Endothelial cell of umbilical vein (primary cell): Measurements from ENCODE around the gene BTN1A1. TPM values are rescaled to one million over a fixed set of nuclear protein-coding genes. Genes with fewer than 3 reads are reported as not detected.

Experiments used
- BruUV-seq: library from RNA; stranded (reverse); fragments of 400-500 nt; replicated peaks from 2 replicates; lab custom pipeline; 2021; lab: Mats Ljungman, UMichigan
- CTCF ChIA-PET: fragments of 300-600, 350-600 bp; sonication (Branson Sonifier 250); formaldehyde crosslinking; loops from one replicate; lab custom pipeline; 2021; ENCODE audit warnings: antibody characterized with exemption, inconsistent platforms; lab: Charles Lee
- POLR2A ChIA-PET: fragments of 300-600, 350-600 bp; sonication (Branson Sonifier 250); formaldehyde crosslinking; loops from one replicate; lab custom pipeline; 2021; ENCODE audit warnings: antibody characterized with exemption, inconsistent platforms; lab: Charles Lee
- DNase-seq: peaks from one replicate; pipeline ENCODE4 v3.0.0-alpha.2; 2011; ENCODE audit warnings: low read depth, low spot score
- FAIRE-seq: peaks from 2 replicates; lab custom pipeline; 2011; peaks lifted over from hg19 to GRCh38; lab: Jason Lieb, UNC
- H2AFZ ChIP-seq: 2 replicates; pipeline ENCODE4 v1.6.0; 2012; ENCODE audit warnings: low read depth, low read length, control low read depth, inconsistent platforms
- H3K27ac ChIP-seq: 2 replicates; pipeline ENCODE4 v1.5.1; 2011; ENCODE audit warnings: low read depth, mild to moderate bottlenecking, control low read depth, low read length, moderate library complexity; ENCODE audit not compliant: insufficient read depth
- H3K27me3 ChIP-seq, 2 experiments: 2 replicates each; pipeline versions ENCODE4 v1.6.0 to v1.6.1; 2011; ENCODE audit warnings: low read length in 2 of 2, mixed read lengths in 1 of 2; ENCODE audit not compliant: control insufficient read depth in 2 of 2, insufficient read depth in 2 of 2
- H3K36me3 ChIP-seq, 2 experiments: 2 replicates in 1 of 2; 3 replicates in 1 of 2; pipeline ENCODE4 v1.5.1; 2011; ENCODE audit warnings: low read length in 2 of 2, mild to moderate bottlenecking in 1 of 2, moderate library complexity in 1 of 2; ENCODE audit not compliant: control insufficient read depth in 2 of 2, insufficient read depth in 2 of 2; ENCODE audit errors: extremely low read depth in 1 of 2
- H3K4me1 ChIP-seq: 3 replicates; pipeline ENCODE4 v1.5.1; 2011; ENCODE audit warnings: mild to moderate bottlenecking, low read length; ENCODE audit not compliant: control insufficient read depth, insufficient read depth; ENCODE audit errors: extremely low read depth
- H3K4me2 ChIP-seq: 2 replicates; pipeline ENCODE4 v1.6.1; 2011; ENCODE audit warnings: low read length, control low read depth, mixed read lengths; ENCODE audit not compliant: insufficient read depth
- H3K4me3 ChIP-seq, 3 experiments: fragments of 200-600 bp in 1 of 3; sonication (generic), shearing (Covaris generic) in 1 of 3; replicated peaks in 1 of 3; 2 replicates each; pipeline ENCODE4 v1.5.1; 2011 to 2016; ENCODE audit warnings: control low read depth in 3 of 3, low read length in 3 of 3, mild to moderate bottlenecking in 2 of 3, inconsistent platforms in 1 of 3, low read depth in 1 of 3, moderate library complexity in 1 of 3; ENCODE audit not compliant: insufficient read depth in 1 of 3
- H3K79me2 ChIP-seq: 2 replicates; pipeline ENCODE4 v1.6.0; 2012; ENCODE audit warnings: low read length, inconsistent platforms; ENCODE audit not compliant: control insufficient read depth, insufficient read depth
- H3K9ac ChIP-seq: replicated peaks from 2 replicates; pipeline ENCODE3; 2011; ENCODE audit warnings: low read length, control low read depth; ENCODE audit not compliant: insufficient read depth; ENCODE audit errors: extremely low read depth
- H3K9me1 ChIP-seq: replicated peaks from 3 replicates; pipeline ENCODE4 v1.6.0; 2011; ENCODE audit warnings: mild to moderate bottlenecking, low read length; ENCODE audit not compliant: control insufficient read depth, insufficient read depth; ENCODE audit errors: extremely low read depth
- H3K9me3 ChIP-seq: replicated peaks from 2 replicates; pipeline ENCODE4 v1.5.1; 2012; ENCODE audit warnings: low read length, inconsistent platforms; ENCODE audit not compliant: control insufficient read depth, insufficient read depth
- H4K20me1 ChIP-seq: replicated peaks from 2 replicates; pipeline ENCODE3; 2011; ENCODE audit warnings: mild to moderate bottlenecking, low read length; ENCODE audit not compliant: control insufficient read depth, insufficient read depth; ENCODE audit errors: extremely low read depth
- EZH2 ChIP-seq: IDR thresholded peaks from 2 replicates; pipeline ENCODE4 v1.6.1; 2012; ENCODE audit warnings: borderline replicate concordance, low read depth, mild to moderate bottlenecking, moderate library complexity, low read length, inconsistent platforms; ENCODE audit not compliant: severe bottlenecking
- FOS ChIP-seq: IDR thresholded peaks from 2 replicates; pipeline ENCODE4 v1.6.1; 2011; ENCODE audit warnings: mild to moderate bottlenecking, low read length, moderate library complexity, borderline replicate concordance; ENCODE audit not compliant: insufficient read depth
- GATA2 ChIP-seq: IDR thresholded peaks from 2 replicates; pipeline ENCODE4 v1.7.0; 2011; ENCODE audit warnings: low read depth, mild to moderate bottlenecking, moderate library complexity, mixed read lengths, low read length; ENCODE audit not compliant: insufficient read length, insufficient read depth
- JUN ChIP-seq: IDR thresholded peaks from 2 replicates; pipeline ENCODE4 v1.6.1; 2011; ENCODE audit warnings: borderline replicate concordance, low read depth; ENCODE audit not compliant: insufficient read length, insufficient read depth
- MYC ChIP-seq: IDR thresholded peaks from one replicate; pipeline ENCODE4 v1.6.1; 2011; ENCODE audit warnings: mild to moderate bottlenecking, low read depth, low read length
- POLR2A ChIP-seq: IDR thresholded peaks from 2 replicates; pipeline ENCODE4 v1.6.1; 2012; ENCODE audit warnings: low read depth, mild to moderate bottlenecking, control low read depth, low read length
- POLR2AphosphoS5 ChIP-seq: IDR thresholded peaks from 2 replicates; pipeline ENCODE4 v1.6.1; 2012; ENCODE audit warnings: low read depth, mild to moderate bottlenecking, control low read depth, low read length, moderate library complexity; ENCODE audit not compliant: insufficient read depth
- dilution Hi-C: fragments of 300-500 bp; cut with MboI; formaldehyde crosslinking; loops from one replicate; pipeline ENCODE4 v1.15.0; 2019; ENCODE audit warnings: low sequenced_read_pairs; ENCODE audit not compliant: extremely low pct_ligation_motif_present
- intact Hi-C: fragments of 100-400 bp; cut with micrococcal nuclease; formaldehyde crosslinking; loops from one replicate; pipeline ENCODE4 v1.10.0; 2022
- polyA plus RNA-seq, 4 experiments: library from polyadenylated mRNA; depleted of rRNA in 3 of 4; stranded (reverse) in 3 of 4; unstranded in 1 of 4; fragments of >200 nt; gene quantifications; 2 replicates each; pipeline versions ENCODE4 v1.2.1 to v1.2.3, GENCODE V29; 2011 to 2012; ENCODE audit warnings: missing spikeins in 1 of 4
- total RNA-seq: library from RNA; stranded (reverse); gene quantifications from 2 replicates; pipeline ENCODE4 v1.2.3, GENCODE V29; 2021
- TF ChIP-seq, protein P1 (sequence below), 2 donors: IDR thresholded peaks; 1 replicate in 1 of 2; 2 replicates in 1 of 2; pipeline ENCODE4 v1.5.1; 2011; ENCODE audit warnings: low read length in 2 of 2, mild to moderate bottlenecking in 2 of 2, moderate library complexity in 2 of 2, control low read depth in 1 of 2, inconsistent platforms in 1 of 2, low read depth in 1 of 2; ENCODE audit not compliant: insufficient read depth in 1 of 2; ENCODE audit errors: extremely low read depth in 1 of 2
- TF ChIP-seq, protein P2 (sequence below): IDR thresholded peaks from 2 replicates; pipeline ENCODE4 v1.6.1; 2011; ENCODE audit not compliant: insufficient read depth, insufficient read length

Gene BTN1A1
- total and polyA plus RNA-seq, 2 donors (not counting 3 experiments of a cell fraction or from before 2014, with no cell fraction given): not detected

DNA sequence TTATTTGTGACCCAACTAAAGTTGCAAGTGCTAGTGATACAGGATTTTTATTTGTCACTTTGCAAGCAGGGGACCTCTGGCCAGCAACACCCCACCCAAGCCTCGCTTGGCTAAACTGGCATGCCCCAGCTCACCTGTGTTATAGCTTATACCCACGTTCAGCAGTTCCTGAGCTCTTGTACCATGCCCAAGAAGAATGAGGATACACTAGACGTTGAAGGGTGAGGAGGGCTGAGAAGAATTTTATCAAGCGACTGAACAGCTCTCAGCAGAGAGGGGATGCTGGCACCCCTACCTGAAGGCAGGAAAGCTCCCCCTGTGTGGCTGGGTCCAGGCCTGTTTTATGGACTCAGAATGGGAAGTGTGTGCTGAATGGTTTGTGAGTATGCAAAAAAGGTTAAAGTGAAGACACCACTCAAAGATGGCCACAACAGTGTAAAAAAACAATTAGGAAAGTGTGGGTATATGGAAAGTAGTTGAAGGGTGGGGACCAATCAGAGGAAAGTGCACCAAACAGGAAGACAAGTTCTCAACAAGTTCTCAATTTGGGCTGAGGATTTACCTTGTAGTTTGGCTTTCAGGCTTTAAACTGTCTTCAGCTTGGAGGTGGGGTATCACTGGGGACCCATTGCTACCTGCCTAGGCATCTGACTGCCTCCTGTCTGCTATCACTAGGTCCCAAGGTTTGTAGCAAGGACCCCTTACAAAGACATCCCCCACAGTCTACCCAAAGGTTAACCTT is 27.4 kb upstream of the BTN1A1 start:
- H3K4me3 ChIP-seq: no peak overlapping the region
- H3K9ac ChIP-seq: no peak overlapping the region
- dilution Hi-C loops (no loop called here), intact Hi-C loops (no loop called here)
- DNase-seq (no peak), FAIRE-seq (no peak)
- no peak overlapping the region for H3K4me2 ChIP-seq
- no TSS peak for BruUV-seq
- H3K4me1 ChIP-seq: peaks cover 23% of the 10 kb centered on the region
- no peaks in the 10 kb centered on the region for H3K27me3 ChIP-seq
- H4K20me1 ChIP-seq: no peaks in the 10 kb centered on the region
- POLR2A ChIA-PET: no interaction called here
- no peaks in the 10 kb centered on the region for H3K9me1 ChIP-seq
- peak overlapping the region; percentile 15 for H2AFZ ChIP-seq
- peaks cover 3 to 13% of the 10 kb centered on the region in 2 experiments for H3K36me3 ChIP-seq
- no peak for TF ChIP-seq MYC
- TF ChIP-seq POLR2A: no peak
- TF ChIP-seq, protein P1, sequence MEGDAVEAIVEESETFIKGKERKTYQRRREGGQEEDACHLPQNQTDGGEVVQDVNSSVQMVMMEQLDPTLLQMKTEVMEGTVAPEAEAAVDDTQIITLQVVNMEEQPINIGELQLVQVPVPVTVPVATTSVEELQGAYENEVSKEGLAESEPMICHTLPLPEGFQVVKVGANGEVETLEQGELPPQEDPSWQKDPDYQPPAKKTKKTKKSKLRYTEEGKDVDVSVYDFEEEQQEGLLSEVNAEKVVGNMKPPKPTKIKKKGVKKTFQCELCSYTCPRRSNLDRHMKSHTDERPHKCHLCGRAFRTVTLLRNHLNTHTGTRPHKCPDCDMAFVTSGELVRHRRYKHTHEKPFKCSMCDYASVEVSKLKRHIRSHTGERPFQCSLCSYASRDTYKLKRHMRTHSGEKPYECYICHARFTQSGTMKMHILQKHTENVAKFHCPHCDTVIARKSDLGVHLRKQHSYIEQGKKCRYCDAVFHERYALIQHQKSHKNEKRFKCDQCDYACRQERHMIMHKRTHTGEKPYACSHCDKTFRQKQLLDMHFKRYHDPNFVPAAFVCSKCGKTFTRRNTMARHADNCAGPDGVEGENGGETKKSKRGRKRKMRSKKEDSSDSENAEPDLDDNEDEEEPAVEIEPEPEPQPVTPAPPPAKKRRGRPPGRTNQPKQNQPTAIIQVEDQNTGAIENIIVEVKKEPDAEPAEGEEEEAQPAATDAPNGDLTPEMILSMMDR (IDR thresholded peaks at IDR 0.05; ENCODE audit: extremely low read depth in 1 of 2, insufficient read depth in 1 of 2, low read depth in 1 of 2, low read length in 2 of 2): no peak
- TF ChIP-seq EZH2: no peak
- no peak for TF ChIP-seq JUN
- TF ChIP-seq, protein P2, sequence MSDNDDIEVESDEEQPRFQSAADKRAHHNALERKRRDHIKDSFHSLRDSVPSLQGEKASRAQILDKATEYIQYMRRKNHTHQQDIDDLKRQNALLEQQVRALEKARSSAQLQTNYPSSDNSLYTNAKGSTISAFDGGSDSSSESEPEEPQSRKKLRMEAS: no peak
- no peak for TF ChIP-seq FOS
- no peak for TF ChIP-seq POLR2AphosphoS5
- no peak for TF ChIP-seq GATA2
- CTCF ChIA-PET: interaction anchor here (1.0 kb wide), 1 partner anchor 131 kb away, joined by 5 read pairs; no protein-coding TSS in a partner anchor
- no peak overlapping the region for H3K27ac ChIP-seq
- H3K9me3 ChIP-seq: no peaks in the 10 kb centered on the region
- no peaks in the 10 kb centered on the region for H3K79me2 ChIP-seq
